ENCODE results near the gene C16orf90. TPM values are rescaled to one million over a fixed set of nuclear protein-coding genes. Genes with fewer than 3 reads are reported as not detected.

Gene C16orf90
- total RNA-seq, 4 donors from 2014 or later: not detected

GRCh38 chr16:3525951-3526350, 30.7 kb upstream of the C16orf90 start:
- DNase-seq: no peak

DNA sequence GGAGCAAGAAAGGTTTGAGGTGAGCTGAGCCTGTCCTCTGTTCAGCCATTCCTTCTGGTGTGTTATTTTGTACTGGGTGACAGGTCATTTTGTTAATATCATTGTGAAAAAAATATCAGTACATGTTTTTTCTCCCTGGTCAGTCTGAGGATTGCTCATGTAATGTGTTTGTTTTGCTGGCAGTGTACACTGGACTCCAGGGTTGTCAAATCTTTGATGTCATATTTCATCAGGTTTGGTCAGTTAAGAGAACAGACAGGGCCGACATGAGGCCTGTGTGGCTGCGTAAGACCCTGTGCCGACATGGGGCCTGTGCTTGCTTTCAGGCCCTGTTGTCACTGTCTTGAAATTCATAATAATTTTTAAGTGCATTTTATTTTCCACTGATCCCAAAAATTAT, 28.0 kb upstream of the C16orf90 start:
- 89 to 95% methylated on average over 3 of the region's 3 CpGs for WGBS, 2 donors (ENCODE audit: low coverage in 1 of 2)
- intact Hi-C loops (cut with DNase I; ENCODE audit: low total_unique reads) (no loop called here), in situ Hi-C loops (cut with MboI; ENCODE audit: low pct_ligation_motif_present in 1 of 4, low pct_unique_long_range_greater_than_20kb in 1 of 4, low sequenced_read_pairs in 3 of 4) (no loop called here)

More at GRCh38 chr16:3525951-3526350, 30.7 kb upstream of the C16orf90 start:
- no peak overlapping the region for H3K27ac ChIP-seq
- TF ChIP-seq, protein P1, sequence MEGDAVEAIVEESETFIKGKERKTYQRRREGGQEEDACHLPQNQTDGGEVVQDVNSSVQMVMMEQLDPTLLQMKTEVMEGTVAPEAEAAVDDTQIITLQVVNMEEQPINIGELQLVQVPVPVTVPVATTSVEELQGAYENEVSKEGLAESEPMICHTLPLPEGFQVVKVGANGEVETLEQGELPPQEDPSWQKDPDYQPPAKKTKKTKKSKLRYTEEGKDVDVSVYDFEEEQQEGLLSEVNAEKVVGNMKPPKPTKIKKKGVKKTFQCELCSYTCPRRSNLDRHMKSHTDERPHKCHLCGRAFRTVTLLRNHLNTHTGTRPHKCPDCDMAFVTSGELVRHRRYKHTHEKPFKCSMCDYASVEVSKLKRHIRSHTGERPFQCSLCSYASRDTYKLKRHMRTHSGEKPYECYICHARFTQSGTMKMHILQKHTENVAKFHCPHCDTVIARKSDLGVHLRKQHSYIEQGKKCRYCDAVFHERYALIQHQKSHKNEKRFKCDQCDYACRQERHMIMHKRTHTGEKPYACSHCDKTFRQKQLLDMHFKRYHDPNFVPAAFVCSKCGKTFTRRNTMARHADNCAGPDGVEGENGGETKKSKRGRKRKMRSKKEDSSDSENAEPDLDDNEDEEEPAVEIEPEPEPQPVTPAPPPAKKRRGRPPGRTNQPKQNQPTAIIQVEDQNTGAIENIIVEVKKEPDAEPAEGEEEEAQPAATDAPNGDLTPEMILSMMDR (IDR thresholded peaks at IDR 0.05): no peak
- TF ChIP-seq POLR2AphosphoS5 (IDR thresholded peaks at IDR 0.05) (no peak), EP300 (IDR thresholded peaks at IDR 0.05; ENCODE audit: low read depth) (no peak), POLR2A (IDR thresholded peaks at IDR 0.05) (no peak)
- no peaks in the 10 kb centered on the region for H3K4me1 ChIP-seq
- H3K4me3 ChIP-seq: no peak overlapping the region
- 88% methylated on average over 5 of the region's 5 CpGs; no CpG with 5 or more reads in 1 of the 2 donors for WGBS, 2 donors (ENCODE audit: low coverage in 1 of 2)
- peaks cover 0 to 22% (median 7%) of the 10 kb centered on the region in 4 donors for H3K36me3 ChIP-seq
- H3K9me3 ChIP-seq: no peaks in the 10 kb centered on the region
- no peaks in the 10 kb centered on the region for H3K27me3 ChIP-seq
- in situ Hi-C loops (cut with MboI; ENCODE audit: low pct_ligation_motif_present in 1 of 4, low pct_unique_long_range_greater_than_20kb in 1 of 4, low sequenced_read_pairs in 3 of 4) (no loop called here), intact Hi-C loops (cut with DNase I; ENCODE audit: low total_unique reads) (no loop called here)

GRCh38 chr16:3520841-3521240, 25.6 kb upstream of the C16orf90 start:
- DNase-seq: no peak
- intact Hi-C loops (cut with DNase I; ENCODE audit: low total_unique reads) (no loop called here), in situ Hi-C loops (cut with MboI; ENCODE audit: low pct_ligation_motif_present in 1 of 4, low pct_unique_long_range_greater_than_20kb in 1 of 4, low sequenced_read_pairs in 3 of 4) (no loop called here)
- H3K27me3 ChIP-seq: no peaks in the 10 kb centered on the region
- H3K9me3 ChIP-seq: no peaks in the 10 kb centered on the region
- peak overlapping the region; percentile 55 to 80 (median 73) for H3K27ac ChIP-seq
- WGBS, 2 donors (ENCODE audit: low coverage in 1 of 2): 65 to 77% methylated on average over 8 of the region's 8 CpGs
- TF ChIP-seq, protein P1 (IDR thresholded peaks at IDR 0.05): no peak
- TF ChIP-seq EP300 (IDR thresholded peaks at IDR 0.05; ENCODE audit: low read depth) (no peak), POLR2A (IDR thresholded peaks at IDR 0.05) (no peak), POLR2AphosphoS5 (IDR thresholded peaks at IDR 0.05) (no peak)
- peaks cover 0 to 18% (median 6%) of the 10 kb centered on the region in 4 donors for H3K36me3 ChIP-seq
- H3K4me1 ChIP-seq: no peaks in the 10 kb centered on the region
- peak overlapping the region in 1 of 4 donors; percentile 3 for H3K4me3 ChIP-seq

More for the DNA sequence above, 28.0 kb upstream of the C16orf90 start:
- Histone ChIP-seq H3K27ac (no peak overlapping the region), H3K9me3 (no peaks in the 10 kb centered on the region), H3K36me3 (peaks cover 0 to 13% (median 6%) of the 10 kb centered on the region in 4 donors), H3K4me3 (no peak overlapping the region), H3K4me1 (no peaks in the 10 kb centered on the region), H3K27me3 (no peaks in the 10 kb centered on the region)
- no peak for DNase-seq
- no peak for TF ChIP-seq EP300 (IDR thresholded peaks at IDR 0.05; ENCODE audit: low read depth)
- no peak for TF ChIP-seq POLR2A (IDR thresholded peaks at IDR 0.05)
- no peak for TF ChIP-seq POLR2AphosphoS5 (IDR thresholded peaks at IDR 0.05)
- TF ChIP-seq, protein P1 (IDR thresholded peaks at IDR 0.05): no peak

- in situ Hi-C loops (cut with MboI; ENCODE audit: low pct_ligation_motif_present in 1 of 4, low pct_unique_long_range_greater_than_20kb in 1 of 4, low sequenced_read_pairs in 3 of 4): no loop called here
- H3K27ac ChIP-seq: peak overlapping the region; percentile 55 to 80 (median 73)
- H3K27me3 ChIP-seq: no peaks in the 10 kb centered on the region
- peak; percentile 57 to 88 (median 83) for TF ChIP-seq POLR2AphosphoS5 (IDR thresholded peaks at IDR 0.05)
- TF ChIP-seq, protein P1 (IDR thresholded peaks at IDR 0.05): no peak
- no peak for TF ChIP-seq POLR2A (IDR thresholded peaks at IDR 0.05)
- no peak for TF ChIP-seq EP300 (IDR thresholded peaks at IDR 0.05; ENCODE audit: low read depth)
- no peaks in the 10 kb centered on the region for H3K4me1 ChIP-seq
- no peak overlapping the region for H3K4me3 ChIP-seq
- no peak for DNase-seq
- H3K9me3 ChIP-seq: no peaks in the 10 kb centered on the region
- peaks cover 0 to 19% (median 6%) of the 10 kb centered on the region in 4 donors for H3K36me3 ChIP-seq
- intact Hi-C loops (cut with DNase I; ENCODE audit: low total_unique reads): no loop called here
- 69 to 73% methylated on average over 2 to 4 of the region's 4 CpGs for WGBS, 2 donors (ENCODE audit: low coverage in 1 of 2)
Observed at GRCh38 chr16:3520413-3520812, 25.1 kb upstream of the C16orf90 start.
